GM18861 (cell line): ENCODE data around the gene MDP1.

Experiments
- ATAC-seq: cut with Tn5 transposase; IDR thresholded peaks from one replicate; pipeline ENCODE4 v1.9.1; 2021; ENCODE audit not compliant: unreplicated experiment

MDP1 gene

GRCh38 chr14:24215495-24216344 is at the start of gene MDP1:
Gene MDP1 (minus strand): TSS chr14:24216066. CDS start chr14:24215955, 111 bp downstream.
- peak; percentile 61 for ATAC-seq

- ATAC-seq, result no peak
Measured at GRCh38 chr14:24264298-24264697, 48.4 kb upstream of the MDP1 start.

GRCh38 chr14:24263848-24264247 is 48.0 kb upstream of the MDP1 start:
- no peak for ATAC-seq

DNA sequence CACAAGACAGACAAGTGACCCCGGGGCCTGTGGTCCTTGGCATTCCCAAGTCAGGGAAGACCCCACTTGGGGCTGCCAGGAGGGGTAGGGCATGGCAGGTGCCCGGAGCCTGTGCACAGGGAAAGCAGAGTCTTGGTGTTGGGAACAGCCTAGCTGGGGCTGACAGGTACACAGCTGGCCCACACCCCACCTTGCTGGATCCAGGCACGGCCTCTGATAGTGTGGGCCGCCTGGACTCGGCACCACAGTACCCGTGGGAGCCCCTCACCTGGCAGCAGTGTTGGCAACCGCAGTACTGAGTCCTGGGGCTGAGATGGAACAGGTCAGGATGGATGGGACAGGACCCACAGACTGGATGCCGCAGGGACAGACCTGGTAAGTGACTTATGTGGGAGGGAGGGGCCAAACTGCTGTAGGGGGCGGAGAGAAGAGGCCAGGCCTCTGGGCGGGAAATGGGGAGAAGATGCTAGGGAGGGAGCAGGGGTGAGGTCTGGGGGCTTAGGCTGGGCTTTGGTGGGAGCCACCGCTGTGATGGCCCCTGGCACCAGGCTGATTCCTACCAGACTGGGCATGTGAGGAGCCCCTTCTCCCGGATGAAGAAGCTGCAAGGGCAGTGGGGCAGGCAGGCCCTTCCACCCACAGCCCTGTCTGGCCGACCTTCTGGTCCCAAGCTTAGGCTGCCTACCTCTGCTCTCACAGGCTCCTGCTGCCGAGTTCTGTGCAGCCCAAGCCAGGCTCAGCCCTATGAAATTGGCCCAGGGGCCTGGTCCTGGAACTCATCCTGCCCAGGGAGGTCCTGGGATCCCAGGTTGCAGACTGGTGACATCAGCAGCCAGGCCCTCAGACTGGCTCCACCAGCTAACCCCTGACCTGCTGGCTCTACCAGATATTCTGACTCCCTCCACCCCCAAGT is 47.2 kb upstream of the MDP1 start, which contains the start of gene TGM1:
Gene TGM1 (minus strand): TSS at position 357 of the 913 bp plus-strand sequence. CDS start 825 bp downstream, outside the sequence.
- no peak for ATAC-seq

DNA sequence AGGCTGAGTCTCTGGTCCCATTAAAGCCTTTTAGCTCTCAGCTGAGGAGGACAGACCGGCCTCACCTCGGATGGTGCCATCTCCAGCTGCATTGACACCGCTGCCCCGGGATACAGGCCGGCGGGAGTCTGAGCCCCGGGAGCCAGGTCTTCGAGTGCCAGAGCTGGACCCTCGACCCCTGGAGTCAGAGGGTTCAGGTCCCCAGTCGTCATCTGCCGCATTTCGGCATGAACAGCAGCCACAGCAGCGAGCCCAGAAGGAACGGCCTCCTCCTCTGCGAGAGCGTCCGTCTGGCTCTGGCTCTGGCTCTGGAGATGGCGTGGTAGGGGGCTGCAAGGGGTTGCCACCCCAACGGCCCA is 46.1 kb upstream of the MDP1 start:
- no peak for ATAC-seq

GRCh38 chr14:24261256-24261968 is 45.5 kb upstream of the MDP1 start:
- no peak for ATAC-seq

DNA sequence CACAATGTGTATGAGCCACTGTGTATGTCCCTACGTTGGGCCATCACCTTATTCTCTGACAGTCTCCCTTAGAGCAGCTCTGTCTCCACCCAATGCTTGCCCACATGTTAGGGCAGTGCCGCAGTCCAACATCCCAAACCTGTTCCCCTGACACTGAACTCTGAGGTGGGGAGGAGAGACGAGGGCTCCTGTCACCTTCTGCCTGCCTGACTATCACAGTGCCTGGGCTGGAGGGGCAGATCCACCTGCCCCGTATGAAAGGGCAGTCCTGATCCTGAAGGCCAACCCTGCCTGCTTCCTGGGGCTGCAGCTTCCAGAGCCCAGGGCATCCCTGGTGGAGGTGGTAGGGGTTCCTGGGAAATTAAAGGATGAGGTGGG is 44.9 kb upstream of the MDP1 start:
- ATAC-seq, result no peak

GRCh38 chr14:24260026-24260779 is 44.3 kb upstream of the MDP1 start:
- ATAC-seq, result no peak

- no peak for ATAC-seq
Measured at GRCh38 chr14:24259282-24260025, 43.6 kb upstream of the MDP1 start.

- ATAC-seq, result no peak
Measured at GRCh38 chr14:24258548-24259265, 42.8 kb upstream of the MDP1 start.

GRCh38 chr14:24258119-24258518 is 42.3 kb upstream of the MDP1 start:
- no peak for ATAC-seq

DNA sequence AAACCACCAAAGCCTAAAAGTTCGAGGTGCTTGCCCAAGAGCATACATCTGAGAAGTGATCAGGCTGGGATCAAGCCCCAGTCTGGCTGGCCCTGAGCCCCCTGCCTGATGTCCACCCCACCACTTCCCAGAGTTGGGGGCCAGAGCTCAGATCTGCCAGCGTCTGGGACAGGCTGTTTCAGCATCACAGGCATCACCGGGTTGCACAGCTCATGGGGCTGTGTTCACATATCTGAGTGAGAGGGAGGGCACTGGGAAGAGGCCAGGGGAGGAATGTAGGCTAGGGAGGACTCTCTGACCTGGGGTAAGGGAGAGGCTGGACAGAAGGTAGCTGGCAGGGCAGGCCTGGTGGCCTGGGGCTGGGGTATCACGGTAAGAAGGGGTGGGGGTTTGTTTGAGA is 41.1 kb upstream of the MDP1 start:
- ATAC-seq, result no peak

- ATAC-seq, result no peak
Measured at GRCh38 chr14:24255931-24256711, 40.3 kb upstream of the MDP1 start.

DNA sequence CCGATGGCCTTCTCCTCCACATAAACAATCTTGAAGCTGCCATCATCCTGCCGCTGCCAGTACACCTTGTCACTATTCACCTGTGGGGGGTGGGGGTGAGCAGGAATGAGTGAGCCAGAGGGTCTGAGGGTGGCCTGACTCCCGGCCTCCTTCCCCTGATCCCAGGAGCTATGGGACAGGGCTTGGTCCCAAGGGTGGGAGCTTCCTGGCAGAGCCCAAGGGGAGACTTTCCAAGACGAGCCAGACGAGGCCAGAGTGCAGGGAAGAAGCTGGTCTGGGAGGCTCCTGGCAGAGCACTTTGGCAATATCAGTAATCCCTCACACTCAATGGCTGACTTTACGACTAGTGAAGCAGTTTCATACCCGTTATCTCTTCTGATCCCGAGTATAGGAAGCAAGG is 39.6 kb upstream of the MDP1 start:
- ATAC-seq, result no peak

GRCh38 chr14:24254630-24255392 is 38.9 kb upstream of the MDP1 start:
- no peak for ATAC-seq

DNA sequence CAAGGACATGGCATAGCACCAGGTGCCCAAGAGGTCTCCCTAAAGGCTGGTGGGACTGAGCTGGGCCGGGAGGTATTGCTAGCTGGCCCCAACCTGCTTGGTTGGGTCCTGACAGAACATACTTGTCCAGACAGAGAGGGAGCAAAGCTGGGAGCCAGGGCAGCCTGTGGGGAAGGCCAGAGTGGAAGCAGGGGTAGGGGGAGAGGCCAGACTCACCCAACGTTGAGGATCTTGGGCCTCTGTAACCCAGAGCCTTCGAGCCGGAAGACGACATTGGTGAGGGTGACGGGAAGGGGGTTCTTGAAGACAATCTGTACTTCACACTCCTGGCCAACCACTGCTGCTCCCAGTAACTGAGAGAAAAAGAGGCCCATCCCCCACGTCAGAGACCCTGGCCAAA is 38.1 kb upstream of the MDP1 start:
- ATAC-seq, result no peak

- ATAC-seq, result no peak
Measured at GRCh38 chr14:24252289-24253124, 36.6 kb upstream of the MDP1 start.
